ENCODE results near the gene DIP2C.

The DIP2C gene

DNA sequence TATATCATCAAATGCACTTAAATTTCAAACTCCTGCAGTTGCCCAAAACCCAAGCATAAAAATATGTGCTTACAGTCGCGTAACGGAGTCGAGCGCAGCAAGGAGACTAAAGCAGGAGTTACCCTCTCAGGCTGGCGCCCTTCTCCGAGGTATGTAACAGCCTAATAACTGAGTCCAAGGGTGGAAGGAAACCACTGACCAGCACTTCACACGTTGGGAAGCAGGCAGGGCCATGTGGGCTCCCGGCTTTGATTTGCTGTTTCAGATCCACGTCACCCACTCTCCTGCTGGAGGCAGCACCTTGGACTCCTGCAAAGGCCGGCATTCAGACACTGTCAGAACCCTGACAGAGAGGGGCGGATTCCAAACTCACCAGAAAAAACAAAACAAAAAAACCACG is 123.8 kb downstream of the DIP2C start:
- no peaks in the 10 kb centered on the region for H3K36me3 ChIP-seq (ENCODE audit: control insufficient read depth, insufficient read depth, low read length)
- H3K4me3 ChIP-seq (replicated peaks; ENCODE audit: low read depth, low read length) = no peak overlapping the region
- TF ChIP-seq, protein P1, sequence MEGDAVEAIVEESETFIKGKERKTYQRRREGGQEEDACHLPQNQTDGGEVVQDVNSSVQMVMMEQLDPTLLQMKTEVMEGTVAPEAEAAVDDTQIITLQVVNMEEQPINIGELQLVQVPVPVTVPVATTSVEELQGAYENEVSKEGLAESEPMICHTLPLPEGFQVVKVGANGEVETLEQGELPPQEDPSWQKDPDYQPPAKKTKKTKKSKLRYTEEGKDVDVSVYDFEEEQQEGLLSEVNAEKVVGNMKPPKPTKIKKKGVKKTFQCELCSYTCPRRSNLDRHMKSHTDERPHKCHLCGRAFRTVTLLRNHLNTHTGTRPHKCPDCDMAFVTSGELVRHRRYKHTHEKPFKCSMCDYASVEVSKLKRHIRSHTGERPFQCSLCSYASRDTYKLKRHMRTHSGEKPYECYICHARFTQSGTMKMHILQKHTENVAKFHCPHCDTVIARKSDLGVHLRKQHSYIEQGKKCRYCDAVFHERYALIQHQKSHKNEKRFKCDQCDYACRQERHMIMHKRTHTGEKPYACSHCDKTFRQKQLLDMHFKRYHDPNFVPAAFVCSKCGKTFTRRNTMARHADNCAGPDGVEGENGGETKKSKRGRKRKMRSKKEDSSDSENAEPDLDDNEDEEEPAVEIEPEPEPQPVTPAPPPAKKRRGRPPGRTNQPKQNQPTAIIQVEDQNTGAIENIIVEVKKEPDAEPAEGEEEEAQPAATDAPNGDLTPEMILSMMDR (IDR thresholded peaks at IDR 0.05; ENCODE audit: insufficient read depth, low read length, poor library complexity, severe bottlenecking) = no peak
- DNase-seq (ENCODE audit: extremely low read depth, insufficient read length) = no peak
- no peaks in the 10 kb centered on the region for H3K27me3 ChIP-seq (replicated peaks; ENCODE audit: control insufficient read depth, insufficient read depth, low read length)

DNA sequence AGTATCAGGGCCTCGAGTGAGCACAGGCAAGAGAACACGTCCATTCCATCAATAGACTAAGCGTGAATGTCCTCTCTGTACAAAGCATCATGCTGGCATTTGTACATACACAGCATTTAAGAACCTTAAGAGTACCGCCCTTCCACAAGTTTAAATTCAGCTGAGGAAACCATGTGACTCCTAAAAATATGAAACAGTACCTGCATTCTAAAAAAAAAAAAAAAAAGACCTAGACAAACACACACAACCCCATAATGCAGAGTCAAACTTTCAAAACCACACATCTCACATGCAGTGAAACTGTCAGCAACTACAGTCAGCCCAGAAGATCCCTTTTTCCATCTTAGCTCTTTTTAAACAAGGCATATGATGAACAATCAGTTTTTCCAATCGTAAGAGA is 124.3 kb downstream of the DIP2C start:
- no peaks in the 10 kb centered on the region for H3K36me3 ChIP-seq (ENCODE audit: control insufficient read depth, insufficient read depth, low read length)
- TF ChIP-seq, protein P1 (IDR thresholded peaks at IDR 0.05; ENCODE audit: insufficient read depth, low read length, poor library complexity, severe bottlenecking) = no peak
- DNase-seq (ENCODE audit: extremely low read depth, insufficient read length) = no peak
- H3K4me3 ChIP-seq (replicated peaks; ENCODE audit: low read depth, low read length) = no peak overlapping the region
- no peaks in the 10 kb centered on the region for H3K27me3 ChIP-seq (replicated peaks; ENCODE audit: control insufficient read depth, insufficient read depth, low read length)

DNA sequence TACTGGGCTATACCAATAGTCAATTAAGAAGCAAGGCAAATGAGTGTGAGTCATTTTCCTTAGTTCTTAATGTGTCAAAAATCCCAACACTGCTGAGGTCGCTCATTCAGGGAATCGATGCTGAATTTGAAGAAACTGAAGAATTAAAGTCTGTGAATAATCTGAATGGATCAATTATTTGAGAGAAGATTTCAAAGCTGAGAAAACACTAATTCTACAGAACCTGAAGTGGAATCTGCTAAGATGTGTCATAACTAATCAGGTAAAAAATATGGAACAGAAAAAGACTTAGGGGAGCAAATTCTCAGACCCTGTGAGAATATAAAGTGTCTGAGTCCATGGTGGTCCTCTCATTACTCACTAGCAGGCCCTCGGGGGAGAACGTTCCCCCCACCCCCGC is 125.6 kb downstream of the DIP2C start:
- Histone ChIP-seq H3K4me3 (replicated peaks; ENCODE audit: low read depth, low read length) (no peak overlapping the region), H3K36me3 (ENCODE audit: control insufficient read depth, insufficient read depth, low read length) (no peaks in the 10 kb centered on the region), H3K27me3 (replicated peaks; ENCODE audit: control insufficient read depth, insufficient read depth, low read length) (no peaks in the 10 kb centered on the region)
- no peak for DNase-seq (ENCODE audit: extremely low read depth, insufficient read length)
- TF ChIP-seq, protein P1 (IDR thresholded peaks at IDR 0.05; ENCODE audit: insufficient read depth, low read length, poor library complexity, severe bottlenecking) = no peak

DNA sequence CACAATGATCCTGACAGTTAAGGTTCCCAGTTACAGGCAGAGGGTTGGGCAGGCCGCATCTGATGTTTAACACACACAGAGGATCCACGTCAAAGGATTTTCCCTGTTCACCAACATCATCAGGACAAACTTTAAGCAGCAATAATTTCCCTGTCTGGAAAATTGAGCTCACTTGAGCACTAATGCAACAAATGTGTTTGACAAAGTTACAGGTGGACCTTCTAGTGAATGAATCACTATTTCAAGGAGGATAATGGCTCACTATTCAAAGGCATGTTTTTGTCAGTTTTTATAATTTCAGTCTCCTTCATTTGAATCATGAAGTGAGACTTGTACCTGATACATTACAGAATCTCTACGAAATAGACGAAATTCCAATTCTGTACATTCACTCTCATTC is 127.3 kb downstream of the DIP2C start:
- TF ChIP-seq, protein P1 (IDR thresholded peaks at IDR 0.05; ENCODE audit: insufficient read depth, low read length, poor library complexity, severe bottlenecking) = no peak
- H3K27me3 ChIP-seq (replicated peaks; ENCODE audit: control insufficient read depth, insufficient read depth, low read length) = no peaks in the 10 kb centered on the region; the same call in 1 of the 2 replicates
- DNase-seq (ENCODE audit: extremely low read depth, insufficient read length) = no peak
- no peaks in the 10 kb centered on the region for H3K36me3 ChIP-seq (ENCODE audit: control insufficient read depth, insufficient read depth, low read length)
- no peak overlapping the region for H3K4me3 ChIP-seq (replicated peaks; ENCODE audit: low read depth, low read length)

DNA sequence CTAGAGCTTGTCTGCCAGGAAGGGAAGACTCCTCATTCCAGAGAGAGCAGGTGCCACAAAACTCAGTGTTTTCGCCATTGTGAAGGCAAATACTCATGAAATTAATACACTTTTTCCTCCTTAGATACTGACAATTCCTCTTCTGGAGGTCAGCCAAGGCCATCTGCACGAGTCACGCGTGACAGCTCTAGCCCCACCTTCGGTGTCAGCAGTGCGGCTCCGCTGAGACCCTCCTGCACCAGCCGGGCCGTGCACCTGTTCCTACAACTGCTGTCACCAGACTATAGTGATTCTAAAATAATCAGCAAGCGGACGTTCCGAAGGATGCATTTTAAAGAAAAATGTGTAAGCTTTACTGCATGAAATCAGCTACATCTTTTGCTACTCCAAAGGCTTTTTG is 127.7 kb downstream of the DIP2C start:
- no peaks in the 10 kb centered on the region; the same call in 1 of the 2 replicates for H3K27me3 ChIP-seq (replicated peaks; ENCODE audit: control insufficient read depth, insufficient read depth, low read length)
- no peak for DNase-seq (ENCODE audit: extremely low read depth, insufficient read length)
- TF ChIP-seq, protein P1 (IDR thresholded peaks at IDR 0.05; ENCODE audit: insufficient read depth, low read length, poor library complexity, severe bottlenecking) = no peak
- no peak overlapping the region for H3K4me3 ChIP-seq (replicated peaks; ENCODE audit: low read depth, low read length)
- no peaks in the 10 kb centered on the region for H3K36me3 ChIP-seq (ENCODE audit: control insufficient read depth, insufficient read depth, low read length)

DNA sequence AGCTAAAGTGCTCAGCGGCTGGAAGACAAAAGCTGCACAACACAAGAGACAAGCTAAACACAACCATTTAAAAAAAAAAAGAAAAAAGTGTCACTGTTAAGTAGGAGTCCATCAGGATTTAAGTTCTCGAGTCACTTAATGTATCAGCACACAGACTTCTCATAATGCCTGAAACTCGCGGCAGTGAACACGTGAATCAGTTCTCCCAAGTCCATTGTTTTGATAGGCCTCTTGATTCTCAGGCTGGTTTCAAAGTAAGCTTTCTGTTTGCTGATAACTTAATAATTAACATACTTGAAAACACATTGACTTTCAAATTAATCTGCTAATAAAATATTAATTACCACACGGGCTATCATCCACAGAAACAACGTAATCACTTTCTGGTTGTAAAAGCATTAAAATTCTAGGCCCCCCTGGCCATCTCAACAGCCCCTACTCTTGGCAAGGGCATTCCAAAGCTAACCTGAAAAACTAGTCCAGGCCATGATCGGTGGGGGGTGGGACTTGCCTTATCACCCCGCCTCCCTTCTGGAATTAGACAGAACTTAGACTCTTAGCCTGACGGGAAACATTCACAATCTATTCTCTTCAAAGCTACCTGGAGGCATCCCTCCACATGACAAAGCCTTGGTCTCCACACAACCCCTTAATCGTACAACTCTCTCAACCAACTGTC is 129.0 kb downstream of the DIP2C start:
- H3K27me3 ChIP-seq (replicated peaks; ENCODE audit: control insufficient read depth, insufficient read depth, low read length) = no peaks in the 10 kb centered on the region; the same call in 1 of the 2 replicates
- H3K4me3 ChIP-seq (replicated peaks; ENCODE audit: low read depth, low read length) = no peak overlapping the region
- no peak for DNase-seq (ENCODE audit: extremely low read depth, insufficient read length)
- no peaks in the 10 kb centered on the region for H3K36me3 ChIP-seq (ENCODE audit: control insufficient read depth, insufficient read depth, low read length)
- TF ChIP-seq, protein P1 (IDR thresholded peaks at IDR 0.05; ENCODE audit: insufficient read depth, low read length, poor library complexity, severe bottlenecking) = no peak
